Sigmoid colon (tissue), 4 donors: ENCODE results near the gene AMBRA1.

Experiments
- EP300 ChIP-seq, 4 donors: sonication (generic); formaldehyde crosslinking; IDR thresholded peaks; one replicate each; pipeline ENCODE4 v1.6.1; 2017; ENCODE audit warnings: antibody characterized with exemption in 4 of 4
- POLR2A ChIP-seq, 2 donors: fragments of 450-650 bp; IDR thresholded peaks; one replicate each; pipeline ENCODE4 v1.6.1; 2016; ENCODE audit warnings: antibody characterized with exemption in 2 of 2, mild to moderate bottlenecking in 2 of 2, moderate library complexity in 2 of 2
- TF ChIP-seq, protein P1 (sequence below), 4 experiments: fragments of 450-650 bp in 3 of 4; fragments of 200-600 bp in 1 of 4; IDR thresholded peaks; one replicate each; pipeline ENCODE4 v1.5.1; 2016 to 2019; ENCODE audit warnings: antibody characterized with exemption in 4 of 4, mild to moderate bottlenecking in 3 of 4, moderate library complexity in 2 of 4

DNA sequence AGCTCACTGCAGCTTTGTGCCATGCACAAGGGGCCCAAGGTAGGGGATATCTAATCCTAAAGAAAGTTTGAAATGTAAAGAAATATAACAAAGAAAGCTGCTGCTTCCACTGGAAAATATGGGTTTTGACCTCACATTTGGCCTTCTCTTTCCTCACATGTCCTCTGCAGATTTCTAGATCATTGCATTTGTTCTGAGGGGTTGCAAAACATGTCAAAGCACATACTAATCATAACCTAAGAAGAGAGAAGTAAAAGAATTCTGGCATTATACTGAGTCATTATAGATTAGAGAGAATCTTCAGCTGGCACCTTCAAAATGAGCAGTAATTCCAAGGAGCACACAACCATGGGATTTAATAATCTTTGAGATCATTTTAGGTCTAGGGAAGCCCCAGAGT lies 109.7 kb downstream of the AMBRA1 start:
- TF ChIP-seq, protein P1, sequence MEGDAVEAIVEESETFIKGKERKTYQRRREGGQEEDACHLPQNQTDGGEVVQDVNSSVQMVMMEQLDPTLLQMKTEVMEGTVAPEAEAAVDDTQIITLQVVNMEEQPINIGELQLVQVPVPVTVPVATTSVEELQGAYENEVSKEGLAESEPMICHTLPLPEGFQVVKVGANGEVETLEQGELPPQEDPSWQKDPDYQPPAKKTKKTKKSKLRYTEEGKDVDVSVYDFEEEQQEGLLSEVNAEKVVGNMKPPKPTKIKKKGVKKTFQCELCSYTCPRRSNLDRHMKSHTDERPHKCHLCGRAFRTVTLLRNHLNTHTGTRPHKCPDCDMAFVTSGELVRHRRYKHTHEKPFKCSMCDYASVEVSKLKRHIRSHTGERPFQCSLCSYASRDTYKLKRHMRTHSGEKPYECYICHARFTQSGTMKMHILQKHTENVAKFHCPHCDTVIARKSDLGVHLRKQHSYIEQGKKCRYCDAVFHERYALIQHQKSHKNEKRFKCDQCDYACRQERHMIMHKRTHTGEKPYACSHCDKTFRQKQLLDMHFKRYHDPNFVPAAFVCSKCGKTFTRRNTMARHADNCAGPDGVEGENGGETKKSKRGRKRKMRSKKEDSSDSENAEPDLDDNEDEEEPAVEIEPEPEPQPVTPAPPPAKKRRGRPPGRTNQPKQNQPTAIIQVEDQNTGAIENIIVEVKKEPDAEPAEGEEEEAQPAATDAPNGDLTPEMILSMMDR (IDR thresholded peaks at IDR 0.05) = no peak
- no peak for TF ChIP-seq POLR2A (IDR thresholded peaks at IDR 0.05)
- TF ChIP-seq EP300 (IDR thresholded peaks at IDR 0.05) = no peak
